Mammary epithelial cell (primary cell): ENCODE results near the gene TMEM121.

Experiments used
- CTCF ChIP-seq, 2 donors: IDR thresholded peaks in 1 of 2; conservative IDR thresholded peaks in 1 of 2; 2 replicates each; pipeline ENCODE4 v1.5.1; 2011 to 2012; ENCODE audit warnings: inconsistent platforms in 2 of 2, low read length in 2 of 2, mild to moderate bottlenecking in 2 of 2, control low read depth in 1 of 2, low read depth in 1 of 2; ENCODE audit not compliant: insufficient read depth in 1 of 2; ENCODE audit errors: extremely low read depth in 1 of 2
- EZH2 ChIP-seq: IDR thresholded peaks from 2 replicates; pipeline ENCODE4 v1.6.1; 2012; ENCODE audit warnings: low read length, inconsistent platforms, borderline replicate concordance

- TF ChIP-seq CTCF (conservative IDR thresholded peaks at IDR 0.05 in 1 of 2, IDR thresholded peaks at IDR 0.05 in 1 of 2; ENCODE audit: extremely low read depth in 1 of 2, insufficient read depth in 1 of 2, low read depth in 1 of 2, low read length in 2 of 2) (no peak), EZH2 (no peak)
Observed at GRCh38 chr14:105485739-105486162, 40.6 kb upstream of the TMEM121 start.
